Measurements from ENCODE around the gene SLC43A3.

SLC43A3 gene

GRCh38 chr11:57357310-57357709 is 69.6 kb downstream of the SLC43A3 start:
- no peak for DNase-seq (ENCODE audit: low spot score)
